GM10266 (cell line): ENCODE data around the gene OR2H1.

Experiments
- DNase-seq: peaks from one replicate; pipeline ENCODE4 v3.0.0; 2012; ENCODE audit errors: extremely low spot score
- CTCF ChIP-seq: IDR thresholded peaks from 2 replicates; pipeline ENCODE4 v1.5.1; 2012; ENCODE audit warnings: mild to moderate bottlenecking, low read depth; ENCODE audit not compliant: control insufficient read depth, insufficient read depth; ENCODE audit errors: missing control alignments

Gene OR2H1

DNA sequence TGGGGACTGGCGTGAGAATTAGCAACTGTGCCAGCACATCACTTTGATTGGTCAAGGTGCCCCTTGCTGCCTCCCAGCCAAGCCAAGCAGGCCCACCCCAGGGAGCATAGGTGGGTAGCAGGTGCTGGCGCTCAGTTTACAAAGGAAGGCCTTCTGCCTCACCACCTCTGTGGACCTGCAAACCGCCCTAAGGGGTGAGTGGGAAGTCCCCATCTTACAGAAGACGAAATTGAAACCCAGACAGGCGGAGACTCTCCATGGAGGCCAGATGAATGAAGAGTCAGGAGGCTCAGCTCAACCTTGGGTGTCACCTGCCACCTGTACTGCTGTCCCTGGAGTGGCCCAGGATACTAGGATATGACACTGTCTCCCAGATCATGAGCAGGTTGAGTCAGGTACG is 52.3 kb downstream of the OR2H1 start:
- TF ChIP-seq CTCF: no peak

GRCh38 chr6:29509711-29510110 is 52.8 kb downstream of the OR2H1 start:
- no peak for TF ChIP-seq CTCF
- no peak for DNase-seq

More for the DNA sequence above, 52.3 kb downstream of the OR2H1 start:
- DNase-seq: peak; percentile 51

- TF ChIP-seq CTCF: no peak
- DNase-seq: no peak
Measured at GRCh38 chr6:29510202-29510601, 53.2 kb downstream of the OR2H1 start.

DNA sequence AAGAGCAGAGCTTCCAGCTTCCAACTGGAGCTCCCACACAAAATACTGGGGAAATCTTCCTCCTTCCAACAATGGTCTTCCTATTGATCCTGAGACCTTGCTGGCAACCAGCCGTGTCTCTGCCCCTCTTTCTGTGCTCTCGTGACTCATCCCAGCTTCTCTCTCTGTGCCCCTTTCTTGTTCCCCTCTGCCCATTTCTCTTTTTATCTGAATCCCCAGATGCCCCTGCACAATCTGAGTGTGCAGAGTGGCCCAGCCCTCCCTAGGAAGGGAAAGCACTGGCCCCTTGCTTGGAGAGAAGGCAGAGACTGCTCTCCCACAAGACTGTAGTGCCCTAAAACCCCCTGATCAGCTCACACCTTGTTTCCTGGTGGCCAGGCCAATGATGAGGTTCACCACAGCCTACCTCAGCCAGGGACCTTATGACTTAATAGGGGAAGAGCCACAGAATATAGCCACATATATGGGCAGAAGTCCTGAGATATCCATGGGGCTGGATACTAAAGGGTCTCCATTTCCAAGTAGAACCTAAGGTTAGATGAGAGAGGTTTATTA is 53.9 kb downstream of the OR2H1 start:
- no peak for DNase-seq
- no peak for TF ChIP-seq CTCF
